Hematopoietic multipotent progenitor cell treated with erythropoietin and hydrocortisone succinate and interleukin-3 and kit ligand, for 6 days (in vitro differentiated cells): ENCODE measurements around the gene RELL1.

ENCODE experiments used
- DNase-seq: peaks from one replicate; pipeline ENCODE4 v3.0.0-alpha.2; 2015

Gene RELL1

GRCh38 chr4:37591349-37591748 is 94.8 kb downstream of the RELL1 start:
- DNase-seq, result no peak

GRCh38 chr4:37590016-37590415 is 96.2 kb downstream of the RELL1 start:
- DNase-seq, result no peak

GRCh38 chr4:37588150-37588549 is 98.0 kb downstream of the RELL1 start:
- DNase-seq, result no peak

- no peak for DNase-seq
Measured at GRCh38 chr4:37586194-37586593, 100.0 kb downstream of the RELL1 start.

GRCh38 chr4:37584493-37585060 is 101.6 kb downstream of the RELL1 start:
- no peak for DNase-seq

- DNase-seq, result no peak
Measured at GRCh38 chr4:37584071-37584470, 102.1 kb downstream of the RELL1 start.

- no peak for DNase-seq
Measured at GRCh38 chr4:37573566-37573965, 112.6 kb downstream of the RELL1 start.

- peak; percentile 69 for DNase-seq
Measured at GRCh38 chr4:37568489-37568888, 117.7 kb downstream of the RELL1 start.

GRCh38 chr4:37567836-37568235 is 118.3 kb downstream of the RELL1 start:
- DNase-seq, result peak; percentile 8

- DNase-seq, result no peak
Measured at GRCh38 chr4:37562592-37562991, 123.6 kb downstream of the RELL1 start.

GRCh38 chr4:37561803-37562207 is 124.4 kb downstream of the RELL1 start:
- peak; percentile 20 for DNase-seq

GRCh38 chr4:37561196-37561802 is 124.9 kb downstream of the RELL1 start:
- DNase-seq, result no peak
